K562 (cell line): ENCODE data around the gene FHIP2A. TPM values are rescaled to one million over a fixed set of nuclear protein-coding genes. Genes with fewer than 3 reads are reported as not detected.

Experiments used
- ATAC-seq: fragments of 200-7000 bp; cut with Tn5 transposase; 3 replicates; pipeline ENCODE4 v1.9.1; 2020; ENCODE audit warnings: moderate library complexity
- BruUV-seq: library from RNA; stranded (reverse); fragments of 400-500 nt; replicated peaks from 2 replicates; lab custom pipeline; 2021; lab: Mats Ljungman, UMichigan
- CTCF ChIA-PET: fragments of 300-600 bp; formaldehyde crosslinking; extraction: SDS; loops from one replicate; lab custom pipeline; 2021; ENCODE audit warnings: low intra/inter-chr PET ratio; lab: Yijun Ruan, JAX
- POLR2A ChIA-PET: fragments of 300-600, 350-650 bp; sonication (Branson Sonifier 250); formaldehyde crosslinking; extraction: SDS; loops from one replicate; lab custom pipeline; 2021; ENCODE audit warnings: antibody characterized with exemption, inconsistent platforms; lab: Yijun Ruan, JAX
- DNase-seq, 4 experiments: peaks; one replicate each; pipeline versions ENCODE4 v3.0.0 to v3.0.0-alpha.2; 2011 to 2018; ENCODE audit warnings: low spot score in 3 of 4, mixed read lengths in 3 of 4; ENCODE audit errors: extremely low read depth in 1 of 4
- FAIRE-seq: peaks from 2 replicates; lab custom pipeline; 2011; peaks lifted over from hg19 to GRCh38; lab: Jason Lieb, UNC
- H2AFZ ChIP-seq: 2 replicates; pipeline ENCODE4 v1.6.0; 2011; ENCODE audit warnings: low read depth, low read length, control low read depth, inconsistent platforms
- H3K27ac ChIP-seq: fragments of 200-600 bp; 3 replicates; pipeline ENCODE4 v1.8.0; 2011; ENCODE audit warnings: low read depth, mild to moderate bottlenecking, control low read depth, inconsistent platforms, low read length, moderate library complexity, mixed read lengths; ENCODE audit errors: extremely low read depth
- H3K27me3 ChIP-seq, 2 experiments: fragments of 300-600 bp in 1 of 2; 2 replicates in 1 of 2; 3 replicates in 1 of 2; pipeline versions ENCODE4 v1.6.0 to v1.8.0; 2011; ENCODE audit warnings: inconsistent platforms in 2 of 2, low read length in 2 of 2, mild to moderate bottlenecking in 1 of 2, mixed read lengths in 1 of 2, moderate library complexity in 1 of 2; ENCODE audit not compliant: control insufficient read depth in 2 of 2, insufficient read depth in 2 of 2
- H3K36me3 ChIP-seq: fragments of 300-600 bp; 3 replicates; pipeline ENCODE4 v1.8.0; 2011; ENCODE audit warnings: mild to moderate bottlenecking, low read length, inconsistent platforms; ENCODE audit not compliant: control insufficient read depth, insufficient read depth
- H3K4me1 ChIP-seq, 2 experiments: fragments of 200-600 bp in 1 of 2; replicated peaks in 1 of 2; 2 replicates in 1 of 2; 3 replicates in 1 of 2; pipeline versions ENCODE4 v1.5.1 to v1.8.0; 2011; ENCODE audit warnings: inconsistent platforms in 2 of 2, low read length in 2 of 2, mild to moderate bottlenecking in 1 of 2, mixed read lengths in 1 of 2, moderate library complexity in 1 of 2; ENCODE audit not compliant: control insufficient read depth in 2 of 2, insufficient read depth in 2 of 2
- H3K4me2 ChIP-seq: 2 replicates; pipeline ENCODE4 v1.6.1; 2011; ENCODE audit warnings: low read length, control low read depth, inconsistent platforms, mixed read lengths; ENCODE audit not compliant: insufficient read depth
- H3K4me3 ChIP-seq: fragments of 200-600 bp; sonication (generic), shearing (Covaris generic); 2 replicates; pipeline ENCODE4 v1.5.1; 2016; ENCODE audit warnings: control low read depth, inconsistent platforms
- H3K79me2 ChIP-seq: fragments of 200-600 bp; 3 replicates; pipeline ENCODE4 v1.8.0; 2011; ENCODE audit warnings: low read length, inconsistent platforms; ENCODE audit not compliant: control insufficient read depth, insufficient read depth
- H3K9ac ChIP-seq, 2 experiments: 2 replicates each; pipeline versions ENCODE4 v1.6.0 to v1.6.1; 2011; ENCODE audit warnings: low read depth in 2 of 2, low read length in 2 of 2, control low read depth in 1 of 2, inconsistent platforms in 1 of 2, mild to moderate bottlenecking in 1 of 2, mixed read lengths in 1 of 2; ENCODE audit not compliant: insufficient read depth in 1 of 2
- H3K9me1 ChIP-seq: one replicate; pipeline ENCODE4 v1.6.0; 2011; ENCODE audit warnings: inconsistent platforms, mild to moderate bottlenecking, low read length, moderate library complexity; ENCODE audit not compliant: control insufficient read depth, insufficient read depth
- H3K9me3 ChIP-seq: replicated peaks from 2 replicates; pipeline ENCODE4 v1.5.1; 2011; ENCODE audit warnings: low read depth, low read length, inconsistent platforms; ENCODE audit not compliant: control insufficient read depth, insufficient read depth
- H4K20me1 ChIP-seq: replicated peaks from 2 replicates; pipeline ENCODE4 v1.6.1; 2011; ENCODE audit warnings: low read length, inconsistent platforms, mixed read lengths; ENCODE audit not compliant: control insufficient read depth, insufficient read depth
- ADNP ChIP-seq: fragments of 200-800 bp; sonication (Bioruptor generic); IDR thresholded peaks from 2 replicates; pipeline ENCODE4 v1.6.1; 2016; ENCODE audit warnings: missing genetic modification characterization, missing compliant biosample characterization
- CAMTA2 ChIP-seq: fragments of 250-450 bp; sonication (Bioruptor Pico); conservative IDR thresholded peaks from 2 replicates; pipeline ENCODE4 v1.5.1; 2022
- DACH1 ChIP-seq: fragments of 450-650 bp; IDR thresholded peaks from 2 replicates; pipeline ENCODE4 v1.6.1; 2018; ENCODE audit not compliant: partially characterized antibody
- FOS ChIP-seq: IDR thresholded peaks from 3 replicates; pipeline ENCODE4 v1.6.1; 2011; ENCODE audit not compliant: insufficient read length; ENCODE audit errors: extremely low read depth
- L3MBTL2 ChIP-seq: fragments of 450-650 bp; IDR thresholded peaks from 2 replicates; pipeline ENCODE4 v1.6.1; 2016; ENCODE audit warnings: mild to moderate bottlenecking, moderate library complexity
- MAFF ChIP-seq: IDR thresholded peaks from 2 replicates; pipeline ENCODE4 v1.6.1; 2012; ENCODE audit warnings: low read length, improper control_type of control experiment
- POLR3A ChIP-seq: IDR thresholded peaks from 2 replicates; pipeline ENCODE4 v1.6.1; 2011; ENCODE audit warnings: borderline replicate concordance, mild to moderate bottlenecking, moderate library complexity; ENCODE audit not compliant: insufficient read length, insufficient read depth; ENCODE audit errors: extremely low read depth
- POLR3G ChIP-seq: IDR thresholded peaks from 2 replicates; pipeline ENCODE4 v1.6.1; 2011; ENCODE audit not compliant: insufficient read length, insufficient replicate concordance; ENCODE audit errors: extremely low read depth
- PTBP1 ChIP-seq: fragments of 200-400 bp; formaldehyde crosslinking; IDR thresholded peaks from 2 replicates; pipeline ENCODE4 v1.6.1; 2017; ENCODE audit warnings: low read depth, low read length
- SNIP1 ChIP-seq: fragments of 450-650 bp; IDR thresholded peaks from 2 replicates; pipeline ENCODE4 v1.7.1; 2017; ENCODE audit warnings: low read depth, mild to moderate bottlenecking
- STAG1 ChIP-seq: sonication (generic); formaldehyde crosslinking; IDR thresholded peaks from 2 replicates; pipeline ENCODE4 v1.5.0; 2020; ENCODE audit warnings: missing genetic modification reagents, borderline replicate concordance
- TARDBP ChIP-seq: fragments of 450-650 bp; IDR thresholded peaks from 2 replicates; pipeline ENCODE4 v1.6.1; 2016
- TRIM24 ChIP-seq, 2 experiments: fragments of 450-650 bp; IDR thresholded peaks; 2 replicates each; pipeline ENCODE4 v1.6.1; 2016
- ZNF586 ChIP-seq: fragments of 450-650 bp; formaldehyde crosslinking; conservative IDR thresholded peaks from 2 replicates; pipeline ENCODE4 v1.4.0; 2020; ENCODE audit warnings: mild to moderate bottlenecking, moderate library complexity
- WGBS: fragments of 100-300 bp; shearing (Covaris generic); methylation state at CpG from one replicate; pipeline ENCODE4 v1.1.6; 2016; ENCODE audit warnings: low coverage, mixed read lengths; ENCODE audit not compliant: insufficient coverage; ENCODE audit errors: missing lambda C conversion rate; 5-methylcytosine and 5-hydroxymethylcytosine counted together
- in situ Hi-C: fragments of 300-500 bp; cut with MboI; formaldehyde crosslinking; loops from 4 replicates; pipeline ENCODE4 v1.15.0; 2018; ENCODE audit warnings: inconsistent platforms, mixed read lengths
- intact Hi-C: fragments of 100-400 bp; cut with micrococcal nuclease; formaldehyde crosslinking; loops from 2 replicates; pipeline ENCODE4 v1.14.2; 2022
- polyA plus RNA-seq, 8 experiments: library from polyadenylated mRNA; depleted of rRNA in 4 of 8; stranded (reverse) in 5 of 8; unstranded in 3 of 8; fragments of >200 nt; fragmentation: Nextera tagmentation in 2 of 8; fragmentation: Illumina TruSeq in 1 of 8; extraction: Ambion mirVana in 2 of 8; extraction: Trizol in 1 of 8; gene quantifications; 2 replicates each; pipeline versions ENCODE4 v1.2.1 to v1.2.3, GENCODE V29; 2011 to 2014; ENCODE audit warnings: inconsistent platforms in 1 of 8, missing spikeins in 1 of 8
- total RNA-seq, 7 experiments: library from RNA; depleted of rRNA in 6 of 7; stranded (reverse); fragments of >200 nt in 6 of 7; fragmentation: Illumina TruSeq in 2 of 7; extraction: Trizol in 2 of 7; gene quantifications; 2 replicates each; pipeline versions ENCODE4 v1.2.1 to v1.2.3, GENCODE V29; 2011 to 2021; ENCODE audit warnings: low replicate concordance in 1 of 7

The FHIP2A gene
- total and polyA plus RNA-seq, 9 of the 15 experiments (the other 6 are each of a cell fraction or from before 2014, with no cell fraction given), result 1.5 to 7.4 (median 3.3) TPM

GRCh38 chr10:114780577-114781184 lies 40.9 kb upstream of the FHIP2A start:
- TF ChIP-seq POLR3G (no peak), CAMTA2 (CRISPR knock-in tag) (no peak), L3MBTL2 (no peak), ADNP (tag) (no peak), TARDBP (no peak), MAFF (no peak), DACH1 (no peak), TRIM24 (IDR thresholded peaks at IDR 0.05) (no peak), POLR3A (no peak), ZNF586 (CRISPR knock-in tag) (no peak), SNIP1 (no peak), STAG1 (CRISPR knock-in tag) (no peak), FOS (no peak), PTBP1 (no peak)
- BruUV-seq, result no TSS peak
- no peaks in the 10 kb centered on the region for H3K79me2 ChIP-seq
- no peak for ATAC-seq
- WGBS, result 0% methylated on average over 1 of the region's 2 CpGs
- H3K4me1 ChIP-seq, result no peaks in the 10 kb centered on the region
- no peaks in the 10 kb centered on the region for H3K36me3 ChIP-seq
- no peaks in the 10 kb centered on the region for H3K27me3 ChIP-seq
- H3K9me3 ChIP-seq, result no peaks in the 10 kb centered on the region
- H3K9ac ChIP-seq, result no peak overlapping the region
- H3K9me1 ChIP-seq, result no peaks in the 10 kb centered on the region
- H2AFZ ChIP-seq, result no peak overlapping the region
- no peak for DNase-seq
- H3K4me2 ChIP-seq, result no peak overlapping the region
- no peak overlapping the region for H3K27ac ChIP-seq
- H4K20me1 ChIP-seq, result no peaks in the 10 kb centered on the region
- H3K4me3 ChIP-seq, result no peak overlapping the region
- CTCF ChIA-PET, result no interaction called here
- POLR2A ChIA-PET, result no interaction called here
- in situ Hi-C loops (no loop called here), intact Hi-C loops (no loop called here)
- no peak for FAIRE-seq
